ENCODE results near the gene CALB2. TPM values are rescaled to one million over a fixed set of nuclear protein-coding genes. Genes with fewer than 3 reads are reported as not detected.

Gene CALB2
- total RNA-seq, 4 donors from 2014 or later: 0.23 to 3.2 (median 0.31) TPM; not detected in 1

DNA sequence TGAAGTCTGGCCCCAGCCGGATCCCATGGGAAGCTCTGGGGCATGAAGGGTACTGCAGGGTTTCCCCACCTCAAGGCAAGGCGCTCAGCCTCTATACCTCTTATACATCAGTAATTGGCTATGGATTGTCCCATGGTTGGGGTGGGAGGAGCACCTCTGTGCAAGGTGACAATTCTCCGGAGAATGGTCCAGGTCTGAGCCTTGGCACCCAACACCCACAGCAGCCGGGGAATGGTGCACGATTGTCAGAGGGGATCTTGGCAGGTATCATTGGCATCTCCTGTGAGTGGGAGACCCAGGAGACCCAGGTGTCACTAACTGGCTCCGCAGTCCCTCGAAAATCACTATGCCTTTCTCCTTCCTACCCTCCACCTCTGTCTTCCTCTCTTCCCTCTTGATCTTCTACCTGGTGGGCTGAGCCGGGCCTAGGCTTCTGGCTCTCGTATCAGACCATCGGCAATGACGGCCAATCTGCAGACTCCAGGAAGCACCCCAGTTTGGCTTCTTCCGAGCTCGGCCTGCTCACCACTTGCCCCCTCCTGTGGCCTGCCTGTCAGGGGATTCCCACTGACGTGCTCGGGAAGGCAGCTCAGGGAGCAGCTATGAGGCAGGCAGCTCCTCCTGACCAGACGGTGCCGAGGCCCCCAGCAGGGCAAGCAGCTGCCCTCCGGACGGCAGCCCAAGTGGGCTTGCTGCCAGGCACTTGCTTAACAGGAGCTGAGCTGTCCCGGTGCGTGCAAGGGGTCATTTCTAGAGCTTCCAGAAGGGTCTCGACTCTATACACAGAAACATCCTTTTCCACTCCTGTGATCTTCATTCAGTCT, 10.0 kb upstream of the CALB2 start:
- DNase-seq: no peak
- ATAC-seq: no peak

DNA sequence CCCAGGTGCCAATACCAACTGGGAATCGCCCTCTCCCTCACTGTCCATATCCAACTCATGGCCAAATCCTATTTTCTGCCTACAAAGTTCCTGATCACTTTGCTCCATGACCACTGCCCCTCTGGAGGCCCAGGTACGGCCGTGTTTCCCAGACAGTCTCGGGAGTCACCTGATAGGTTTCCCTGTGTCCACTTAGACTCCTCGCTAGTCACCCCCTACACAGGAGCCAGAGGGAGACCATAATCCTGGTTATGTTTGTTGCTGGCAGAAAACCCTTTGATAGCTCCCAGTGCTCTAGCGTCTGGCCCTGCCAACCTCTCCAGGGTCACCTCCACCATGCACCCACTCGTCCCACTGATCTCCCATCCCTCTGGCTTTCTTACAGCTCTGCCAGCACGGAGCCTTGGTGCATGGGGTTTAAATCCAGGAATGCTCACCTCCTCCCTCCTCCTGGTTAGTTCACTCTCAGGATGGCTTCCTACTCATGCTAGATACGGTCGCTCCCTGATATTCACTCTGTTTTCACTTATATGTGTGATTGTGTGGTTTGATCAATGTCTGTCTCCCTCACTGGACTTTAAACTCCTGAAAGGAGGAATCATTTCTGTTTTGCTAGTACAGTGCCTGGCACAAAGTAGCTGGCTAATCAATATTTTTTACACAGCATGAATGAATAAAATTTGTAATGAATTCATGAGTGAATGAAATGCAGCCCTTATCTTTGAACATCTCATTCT, 7.5 kb upstream of the CALB2 start:
- intact Hi-C loops (cut with DNase I; ENCODE audit: low total_unique reads): no loop called here
- ATAC-seq: no peak
- Histone ChIP-seq H3K27me3 (peaks cover 0 to 2% (median 0%) of the 10 kb centered on the region in 3 donors), H3K36me3 (no peaks in the 10 kb centered on the region), H3K27ac (no peak overlapping the region), H3K4me1 (no peaks in the 10 kb centered on the region), H3K9me3 (no peaks in the 10 kb centered on the region), H3K4me3 (no peak overlapping the region)
- no peak for DNase-seq
- TF ChIP-seq, protein P1, sequence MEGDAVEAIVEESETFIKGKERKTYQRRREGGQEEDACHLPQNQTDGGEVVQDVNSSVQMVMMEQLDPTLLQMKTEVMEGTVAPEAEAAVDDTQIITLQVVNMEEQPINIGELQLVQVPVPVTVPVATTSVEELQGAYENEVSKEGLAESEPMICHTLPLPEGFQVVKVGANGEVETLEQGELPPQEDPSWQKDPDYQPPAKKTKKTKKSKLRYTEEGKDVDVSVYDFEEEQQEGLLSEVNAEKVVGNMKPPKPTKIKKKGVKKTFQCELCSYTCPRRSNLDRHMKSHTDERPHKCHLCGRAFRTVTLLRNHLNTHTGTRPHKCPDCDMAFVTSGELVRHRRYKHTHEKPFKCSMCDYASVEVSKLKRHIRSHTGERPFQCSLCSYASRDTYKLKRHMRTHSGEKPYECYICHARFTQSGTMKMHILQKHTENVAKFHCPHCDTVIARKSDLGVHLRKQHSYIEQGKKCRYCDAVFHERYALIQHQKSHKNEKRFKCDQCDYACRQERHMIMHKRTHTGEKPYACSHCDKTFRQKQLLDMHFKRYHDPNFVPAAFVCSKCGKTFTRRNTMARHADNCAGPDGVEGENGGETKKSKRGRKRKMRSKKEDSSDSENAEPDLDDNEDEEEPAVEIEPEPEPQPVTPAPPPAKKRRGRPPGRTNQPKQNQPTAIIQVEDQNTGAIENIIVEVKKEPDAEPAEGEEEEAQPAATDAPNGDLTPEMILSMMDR (IDR thresholded peaks at IDR 0.05 in 4 of 5, conservative IDR thresholded peaks at IDR 0.05 in 1 of 5): no peak
- no peak for TF ChIP-seq POLR2A (IDR thresholded peaks at IDR 0.05)
- in situ Hi-C loops (cut with MboI; ENCODE audit: low sequenced_read_pairs in 4 of 4): no loop called here

More for the DNA sequence above, 10.0 kb upstream of the CALB2 start:
- Histone ChIP-seq H3K27ac (no peak overlapping the region), H3K27me3 (peaks cover 0 to 2% (median 0%) of the 10 kb centered on the region in 3 donors), H3K4me1 (no peaks in the 10 kb centered on the region), H3K4me3 (no peak overlapping the region), H3K9me3 (no peaks in the 10 kb centered on the region), H3K36me3 (no peaks in the 10 kb centered on the region)
- TF ChIP-seq POLR2A (IDR thresholded peaks at IDR 0.05): no peak
- TF ChIP-seq, protein P1 (IDR thresholded peaks at IDR 0.05 in 4 of 5, conservative IDR thresholded peaks at IDR 0.05 in 1 of 5): no peak
- intact Hi-C loops (cut with DNase I; ENCODE audit: low total_unique reads) (no loop called here), in situ Hi-C loops (cut with MboI; ENCODE audit: low sequenced_read_pairs in 4 of 4) (no loop called here)

DNA sequence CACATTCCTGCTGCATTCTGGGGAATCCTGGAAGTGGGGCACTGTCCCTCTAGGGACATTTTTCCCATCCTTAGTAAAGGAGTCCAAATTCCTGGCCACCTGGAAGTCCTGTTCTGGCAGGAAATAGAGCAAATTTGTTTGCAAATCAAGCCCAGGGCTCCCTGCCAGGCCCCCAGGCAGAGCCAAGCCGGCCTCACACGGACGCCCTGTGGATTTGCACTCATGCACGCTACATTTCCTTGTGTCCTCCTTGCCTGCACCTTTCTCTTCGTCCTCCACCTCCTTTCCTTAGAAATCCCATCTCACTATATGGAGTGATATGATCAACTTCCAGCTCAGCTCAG, 7.0 kb upstream of the CALB2 start:
- no peak for ATAC-seq
- intact Hi-C loops (cut with DNase I; ENCODE audit: low total_unique reads): no loop called here
- peaks cover 0 to 2% (median 0%) of the 10 kb centered on the region in 3 donors for H3K27me3 ChIP-seq
- no peaks in the 10 kb centered on the region for H3K9me3 ChIP-seq
- H3K36me3 ChIP-seq: no peaks in the 10 kb centered on the region
- TF ChIP-seq, protein P1 (IDR thresholded peaks at IDR 0.05 in 4 of 5, conservative IDR thresholded peaks at IDR 0.05 in 1 of 5): no peak
- TF ChIP-seq POLR2A (IDR thresholded peaks at IDR 0.05): no peak
- in situ Hi-C loops (cut with MboI; ENCODE audit: low sequenced_read_pairs in 4 of 4): no loop called here
- no peak overlapping the region for H3K27ac ChIP-seq
- no peak overlapping the region for H3K4me3 ChIP-seq
- DNase-seq: no peak
- no peaks in the 10 kb centered on the region for H3K4me1 ChIP-seq

DNA sequence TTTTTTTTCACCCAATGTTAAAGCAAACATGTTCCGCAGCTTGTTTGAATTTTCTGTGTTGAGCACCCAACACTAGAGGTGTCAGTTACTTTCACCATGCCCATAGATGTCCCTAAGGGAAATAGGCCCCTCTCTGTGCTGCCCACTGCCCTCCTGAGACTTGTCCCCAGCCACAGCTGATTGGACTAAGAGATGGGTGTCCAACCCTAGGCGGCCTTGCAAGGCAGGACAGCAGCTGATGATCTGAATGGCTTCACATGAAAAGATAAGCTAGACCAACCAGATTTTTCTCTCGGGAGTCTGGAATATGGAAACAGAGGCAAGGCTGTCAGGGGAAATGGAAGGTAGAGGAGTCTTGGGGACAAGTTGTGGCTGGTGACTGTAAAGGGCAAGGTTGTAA, 6.1 kb upstream of the CALB2 start:
- TF ChIP-seq POLR2A (IDR thresholded peaks at IDR 0.05): no peak
- TF ChIP-seq, protein P1 (IDR thresholded peaks at IDR 0.05 in 4 of 5, conservative IDR thresholded peaks at IDR 0.05 in 1 of 5): no peak
- in situ Hi-C loops (cut with MboI; ENCODE audit: low sequenced_read_pairs in 4 of 4) (no loop called here), intact Hi-C loops (cut with DNase I; ENCODE audit: low total_unique reads) (no loop called here)
- H3K4me3 ChIP-seq: no peak overlapping the region
- ATAC-seq (no peak), DNase-seq (no peak)
- H3K36me3 ChIP-seq: no peaks in the 10 kb centered on the region
- peaks cover 0 to 2% (median 0%) of the 10 kb centered on the region in 3 donors for H3K27me3 ChIP-seq
- no peaks in the 10 kb centered on the region for H3K9me3 ChIP-seq
- H3K27ac ChIP-seq: no peak overlapping the region
- no peaks in the 10 kb centered on the region for H3K4me1 ChIP-seq

Data from gastrocnemius medialis (tissue), 4 donors.